Spleen (tissue), 11 donors: ENCODE data around the gene TAF1B. TPM values are rescaled to one million over a fixed set of nuclear protein-coding genes. Genes with fewer than 3 reads are reported as not detected.

Experiments used
- DNase-seq: peaks from one replicate; pipeline ENCODE4 v3.0.0-alpha.2; 2020
- H3K27ac ChIP-seq, 8 donors: fragments of 200-600 bp; sonication (generic) in 7 of 8; 1 replicate in 4 of 8; 2 replicates in 4 of 8; pipeline versions ENCODE4 v1.5.0 to v1.8.0; 2016 to 2021; ENCODE audit warnings: inconsistent platforms in 4 of 8, mild to moderate bottlenecking in 4 of 8, moderate library complexity in 1 of 8
- H3K27me3 ChIP-seq, 7 donors: fragments of 200-600 bp; sonication (generic) in 6 of 7; replicated peaks in 1 of 7; 1 replicate in 4 of 7; 2 replicates in 3 of 7; pipeline versions ENCODE4 v1.5.0 to v1.8.0; 2016 to 2021; ENCODE audit warnings: inconsistent platforms in 3 of 7, mild to moderate bottlenecking in 1 of 7
- H3K36me3 ChIP-seq, 6 donors: fragments of 200-600 bp; sonication (generic) in 5 of 6; 1 replicate in 4 of 6; 2 replicates in 2 of 6; pipeline versions ENCODE4 v1.5.0 to v1.8.0; 2016 to 2021; ENCODE audit warnings: inconsistent platforms in 2 of 6
- H3K4me1 ChIP-seq, 6 donors: fragments of 200-600 bp; sonication (generic) in 5 of 6; 1 replicate in 3 of 6; 2 replicates in 3 of 6; pipeline versions ENCODE4 v1.5.0 to v1.8.0; 2016 to 2021; ENCODE audit warnings: inconsistent platforms in 3 of 6
- H3K4me3 ChIP-seq, 8 donors: fragments of 200-600 bp; sonication (generic) in 7 of 8; 1 replicate in 4 of 8; 2 replicates in 4 of 8; pipeline versions ENCODE4 v1.5.0 to v1.8.0; 2016 to 2021; ENCODE audit warnings: inconsistent platforms in 4 of 8, mild to moderate bottlenecking in 4 of 8, moderate library complexity in 2 of 8
- H3K9me3 ChIP-seq, 8 donors: fragments of 200-600 bp; sonication (generic) in 7 of 8; 1 replicate in 4 of 8; 2 replicates in 4 of 8; pipeline versions ENCODE4 v1.5.0 to v1.8.0; 2016 to 2021; ENCODE audit warnings: inconsistent platforms in 4 of 8
- POLR2A ChIP-seq, 3 donors: fragments of 450-650 bp; IDR thresholded peaks; one replicate each; pipeline ENCODE4 v1.5.1; 2017; ENCODE audit warnings: antibody characterized with exemption in 3 of 3, mild to moderate bottlenecking in 1 of 3
- POLR2AphosphoS5 ChIP-seq, 3 donors: sonication (generic); formaldehyde crosslinking; IDR thresholded peaks; one replicate each; pipeline ENCODE4 v1.5.1; 2017; ENCODE audit warnings: antibody characterized with exemption in 3 of 3
- WGBS, 5 donors: extraction: QIAGEN DNeasy Blood & Tissue Kit in 3 of 5; methylation state at CpG; one replicate each; pipeline versions ENCODE4 v1.1.5 to v1.1.7; 2013 to 2018; 5-methylcytosine and 5-hydroxymethylcytosine counted together
- intact Hi-C: fragments of 100-400 bp; cut with DNase I; formaldehyde crosslinking; loops from one replicate; pipeline ENCODE4 v1.15.0; 2023; ENCODE audit warnings: low total_unique reads
- polyA plus RNA-seq, 3 donors: library from polyadenylated mRNA; stranded (reverse); fragments of 200-250 nt; gene quantifications; one replicate each; pipeline ENCODE4 v1.2.1, GENCODE V29; 2013
- total RNA-seq, 7 donors: library from RNA; depleted of rRNA in 3 of 7; stranded (reverse); fragments of >200 nt in 3 of 7; fragmentation: NEBNext Ultra II Directional in 4 of 7; extraction: Animal tissue kit (Norgen Biotek cat#: 25700) in 4 of 7; gene quantifications; one replicate each; pipeline versions ENCODE4 v1.1.0 to v1.2.1, GENCODE V29; 2016 to 2021
- TF ChIP-seq, protein P1 (sequence below), 11 experiments: fragments of 200-600 bp in 7 of 11; fragments of 450-650 bp in 4 of 11; sonication (generic) in 4 of 11; IDR thresholded peaks in 8 of 11; conservative IDR thresholded peaks in 3 of 11; 1 replicate in 7 of 11; 2 replicates in 4 of 11; pipeline versions ENCODE4 v1.4.0 to v1.8.0; 2016 to 2021; ENCODE audit warnings: antibody characterized with exemption in 11 of 11, inconsistent platforms in 4 of 11, mild to moderate bottlenecking in 1 of 11
- donor health status: healthy with polysubstance abuse.
- donor health status: DM: no; HTN: no; CAD: no; lungs with moderate emphysema.
- donor health status: DM: no; HTN: no; CAD: no.
- donor health status: Bipolar disorder and iron deficiency.
- donor health status: healthy.
- donor health status: DM: no; HTN: no; CAD: no.
- donor health status: DM: yes; HTN: yes; CAD: no.

The TAF1B gene
- total and polyA plus RNA-seq, 10 donors: 3.8 to 26.5 (median 16.7) TPM

DNA sequence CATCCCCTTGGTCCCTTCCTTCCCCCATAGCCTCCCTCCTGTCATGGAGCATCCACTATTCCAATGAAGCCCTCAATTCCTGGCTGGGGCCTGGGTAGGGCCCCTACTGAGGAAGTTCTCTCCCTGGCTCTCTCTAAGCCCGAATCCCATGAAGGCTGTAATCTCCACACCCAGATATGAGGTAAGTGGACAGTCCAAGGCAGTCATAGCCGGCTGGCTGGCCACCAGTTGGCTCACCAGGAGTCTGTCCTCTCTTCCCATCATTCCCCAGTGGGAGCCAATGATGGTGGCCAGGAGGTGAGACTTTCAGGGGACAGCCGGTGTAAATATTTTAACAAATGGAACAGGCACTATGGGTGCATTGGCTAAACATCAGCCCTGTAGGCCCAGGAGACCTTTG is 6.8 kb upstream of the TAF1B start:
- no peaks in the 10 kb centered on the region for H3K36me3 ChIP-seq
- H3K27ac ChIP-seq: no peak overlapping the region
- no peak for DNase-seq
- H3K27me3 ChIP-seq: no peaks in the 10 kb centered on the region
- no peaks in the 10 kb centered on the region for H3K4me1 ChIP-seq
- no peaks in the 10 kb centered on the region for H3K9me3 ChIP-seq
- 86 to 97% (median 91%) methylated on average over 2 to 3 of the region's 3 CpGs for WGBS, 5 donors
- TF ChIP-seq, protein P1, sequence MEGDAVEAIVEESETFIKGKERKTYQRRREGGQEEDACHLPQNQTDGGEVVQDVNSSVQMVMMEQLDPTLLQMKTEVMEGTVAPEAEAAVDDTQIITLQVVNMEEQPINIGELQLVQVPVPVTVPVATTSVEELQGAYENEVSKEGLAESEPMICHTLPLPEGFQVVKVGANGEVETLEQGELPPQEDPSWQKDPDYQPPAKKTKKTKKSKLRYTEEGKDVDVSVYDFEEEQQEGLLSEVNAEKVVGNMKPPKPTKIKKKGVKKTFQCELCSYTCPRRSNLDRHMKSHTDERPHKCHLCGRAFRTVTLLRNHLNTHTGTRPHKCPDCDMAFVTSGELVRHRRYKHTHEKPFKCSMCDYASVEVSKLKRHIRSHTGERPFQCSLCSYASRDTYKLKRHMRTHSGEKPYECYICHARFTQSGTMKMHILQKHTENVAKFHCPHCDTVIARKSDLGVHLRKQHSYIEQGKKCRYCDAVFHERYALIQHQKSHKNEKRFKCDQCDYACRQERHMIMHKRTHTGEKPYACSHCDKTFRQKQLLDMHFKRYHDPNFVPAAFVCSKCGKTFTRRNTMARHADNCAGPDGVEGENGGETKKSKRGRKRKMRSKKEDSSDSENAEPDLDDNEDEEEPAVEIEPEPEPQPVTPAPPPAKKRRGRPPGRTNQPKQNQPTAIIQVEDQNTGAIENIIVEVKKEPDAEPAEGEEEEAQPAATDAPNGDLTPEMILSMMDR (IDR thresholded peaks at IDR 0.05 in 8 of 11, conservative IDR thresholded peaks at IDR 0.05 in 3 of 11): no peak
- no peak for TF ChIP-seq POLR2A (IDR thresholded peaks at IDR 0.05)
- TF ChIP-seq POLR2AphosphoS5 (IDR thresholded peaks at IDR 0.05): no peak
- intact Hi-C loops: no loop called here
- no peak overlapping the region for H3K4me3 ChIP-seq

DNA sequence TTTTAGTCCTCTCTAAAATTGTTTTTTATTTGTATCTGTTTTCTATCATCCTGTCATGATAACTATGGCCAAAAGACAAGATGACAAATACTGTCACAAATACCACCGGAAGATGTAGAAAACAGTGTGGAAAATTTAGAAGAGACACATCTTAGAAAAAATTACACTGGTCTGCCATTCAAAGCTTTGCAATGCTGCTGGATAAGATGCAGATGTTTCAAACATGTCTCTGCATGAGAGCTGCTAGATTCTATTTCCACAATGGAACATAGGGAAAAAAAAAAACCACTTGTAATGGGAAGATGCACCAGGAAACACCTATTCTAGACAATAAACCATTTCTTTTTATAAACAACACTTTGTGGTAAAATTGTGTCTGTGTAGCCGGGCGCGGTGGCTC is 5.8 kb upstream of the TAF1B start:
- DNase-seq: no peak
- Histone ChIP-seq H3K27ac (no peak overlapping the region), H3K4me1 (no peaks in the 10 kb centered on the region), H3K36me3 (no peaks in the 10 kb centered on the region), H3K4me3 (no peak overlapping the region), H3K27me3 (no peaks in the 10 kb centered on the region), H3K9me3 (no peaks in the 10 kb centered on the region)
- intact Hi-C loops: no loop called here
- 91 to 96% (median 92%) methylated on average over 4 of the region's 4 CpGs for WGBS, 5 donors
- TF ChIP-seq POLR2AphosphoS5 (IDR thresholded peaks at IDR 0.05): no peak
- TF ChIP-seq, protein P1 (IDR thresholded peaks at IDR 0.05 in 8 of 11, conservative IDR thresholded peaks at IDR 0.05 in 3 of 11): no peak
- TF ChIP-seq POLR2A (IDR thresholded peaks at IDR 0.05): no peak

DNA sequence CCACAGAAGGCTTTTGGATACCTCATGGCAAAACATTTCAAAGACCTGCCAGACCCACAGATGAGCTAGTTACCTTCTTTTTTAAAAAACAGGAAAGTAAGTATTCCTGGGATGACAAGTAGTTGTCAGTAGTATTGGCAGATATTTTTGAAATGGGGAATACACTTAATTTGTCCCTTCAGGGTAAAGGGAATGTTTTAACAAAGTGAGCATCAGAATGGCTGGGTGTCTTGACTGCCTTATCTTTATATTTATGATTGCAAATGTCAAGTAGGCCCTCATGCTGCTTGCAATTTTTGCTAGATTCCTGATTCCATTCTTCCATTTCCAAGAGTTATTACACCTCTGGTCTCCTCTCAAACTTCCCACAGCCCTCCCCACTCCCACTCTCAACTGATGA is 4.9 kb upstream of the TAF1B start:
- no peak for DNase-seq
- TF ChIP-seq, protein P1 (IDR thresholded peaks at IDR 0.05 in 8 of 11, conservative IDR thresholded peaks at IDR 0.05 in 3 of 11): no peak
- Histone ChIP-seq H3K4me1 (peaks cover 0 to 5% (median 4%) of the 10 kb centered on the region in 6 donors), H3K27ac (no peak overlapping the region), H3K27me3 (no peaks in the 10 kb centered on the region), H3K36me3 (no peaks in the 10 kb centered on the region), H3K4me3 (no peak overlapping the region), H3K9me3 (no peaks in the 10 kb centered on the region)
- intact Hi-C loops: no loop called here

DNA sequence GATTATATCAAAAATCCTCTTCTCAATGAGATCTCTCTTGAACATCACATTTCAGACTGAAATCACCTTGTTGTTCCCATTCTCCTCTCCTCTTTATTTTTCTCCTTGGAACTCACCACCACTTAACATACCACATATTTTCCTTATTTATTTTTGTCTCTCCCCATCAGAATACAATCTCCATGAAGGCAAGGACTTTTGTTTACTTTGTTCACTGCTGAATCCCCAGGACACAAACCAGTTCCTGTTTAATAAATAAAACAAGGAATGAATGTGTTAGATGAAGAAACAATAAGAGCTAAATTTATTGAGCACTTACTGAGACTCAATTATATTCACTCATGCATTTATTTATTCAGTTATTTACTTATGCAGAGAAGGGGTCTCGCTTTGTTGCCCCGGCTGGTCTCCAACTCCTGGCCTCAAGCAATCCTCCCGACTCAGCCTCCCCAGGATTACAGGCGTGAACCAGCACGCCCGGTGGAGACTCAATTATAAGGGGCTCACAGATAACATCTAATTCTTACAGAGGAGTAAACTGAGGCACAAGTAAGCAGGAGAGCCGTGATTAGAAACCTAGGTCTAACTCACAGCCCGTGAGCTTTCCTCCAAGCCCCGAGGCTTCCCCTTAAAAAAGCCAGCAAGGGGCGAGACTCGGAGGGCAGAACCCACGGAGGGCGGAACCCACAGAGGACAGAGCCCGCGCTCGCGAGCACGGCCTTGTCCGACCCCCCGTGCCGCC is 616 bp upstream of the TAF1B start:
- intact Hi-C loops: loop anchor here (10.0 kb wide), 1 partner anchor 102 kb away; no protein-coding TSS in a partner anchor
- Histone ChIP-seq H3K27me3 (no peaks in the 10 kb centered on the region), H3K4me3 (peak overlapping the region; percentile 58 to 93 (median 85)), H3K4me1 (peaks cover 12 to 45% (median 28%) of the 10 kb centered on the region in 6 donors), H3K36me3 (peaks cover 0 to 25% (median 9%) of the 10 kb centered on the region in 6 donors), H3K27ac (peak overlapping the region; percentile 79 to 90 (median 86)), H3K9me3 (no peaks in the 10 kb centered on the region)
- WGBS, 5 donors: 23 to 25% (median 23%) methylated on average over 21 of the region's 21 CpGs
- no peak for DNase-seq
- TF ChIP-seq, protein P1 (IDR thresholded peaks at IDR 0.05 in 8 of 11, conservative IDR thresholded peaks at IDR 0.05 in 3 of 11): no peak
- TF ChIP-seq POLR2AphosphoS5 (IDR thresholded peaks at IDR 0.05) (no peak), POLR2A (IDR thresholded peaks at IDR 0.05) (no peak)
